GM10266 (cell line): ENCODE results near the gene GPR78.

Experiments
- DNase-seq: peaks from one replicate; pipeline ENCODE4 v3.0.0; 2012; ENCODE audit errors: extremely low spot score
- CTCF ChIP-seq: IDR thresholded peaks from 2 replicates; pipeline ENCODE4 v1.5.1; 2012; ENCODE audit warnings: mild to moderate bottlenecking, low read depth; ENCODE audit not compliant: control insufficient read depth, insufficient read depth; ENCODE audit errors: missing control alignments

GPR78 gene

GRCh38 chr4:8593264-8594096 lies 13.3 kb downstream of the GPR78 start:
- no peak for DNase-seq

GRCh38 chr4:8594097-8595038 lies 14.2 kb downstream of the GPR78 start:
- peak; percentile 64 for TF ChIP-seq CTCF
- DNase-seq, result peak; percentile 88

More at GRCh38 chr4:8593264-8594096, 13.3 kb downstream of the GPR78 start:
- TF ChIP-seq CTCF, result no peak

GRCh38 chr4:8595237-8596087 lies 15.3 kb downstream of the GPR78 start:
- no peak for TF ChIP-seq CTCF
- no peak for DNase-seq

- TF ChIP-seq CTCF, result no peak
- DNase-seq, result no peak
Measured at GRCh38 chr4:8596891-8597290, 16.7 kb downstream of the GPR78 start.

- no peak for DNase-seq
- TF ChIP-seq CTCF, result no peak
Measured at GRCh38 chr4:8597319-8597718, 17.1 kb downstream of the GPR78 start.

DNA sequence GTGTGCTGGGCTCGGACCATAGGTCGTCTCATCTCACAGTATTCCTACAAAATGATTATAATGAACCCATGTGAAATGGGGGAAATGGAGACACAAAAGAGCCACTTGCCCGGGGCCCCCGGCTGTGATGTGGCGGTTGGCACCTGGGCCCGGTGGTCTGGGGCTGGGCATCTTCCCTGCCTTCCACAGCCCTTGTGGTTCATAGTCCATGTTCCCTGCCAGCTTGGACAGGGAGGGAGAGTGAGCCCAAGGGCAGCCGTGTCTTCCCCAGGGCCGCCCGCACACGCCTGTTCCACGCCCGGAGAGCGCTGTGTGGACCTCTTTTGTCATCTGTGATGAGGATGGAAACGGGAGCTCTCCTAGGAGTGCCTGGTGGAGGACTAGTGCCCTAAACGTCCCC lies 17.6 kb downstream of the GPR78 start:
- no peak for DNase-seq
- no peak for TF ChIP-seq CTCF
